A673 (cell line): ENCODE data around the gene MYO1D.

Source experiments
- CTCF ChIP-seq: fragments of 300-800, 200-600 bp; sonication (generic); conservative IDR thresholded peaks from 2 replicates; pipeline ENCODE4 v1.5.1; 2017; ENCODE audit warnings: low read depth, mild to moderate bottlenecking, antibody characterized with exemption, low read length, moderate library complexity, mixed read lengths
- EZH2 ChIP-seq: fragments of 200-600 bp; sonication (generic); IDR thresholded peaks from 2 replicates; pipeline ENCODE4 v1.6.1; 2017; ENCODE audit warnings: borderline replicate concordance, low read depth, mild to moderate bottlenecking, mixed read lengths, antibody characterized with exemption, low read length; ENCODE audit not compliant: poor library complexity, severe bottlenecking

GRCh38 chr17:32852811-32853210 is 24.1 kb downstream of the MYO1D start:
- TF ChIP-seq CTCF (no peak), EZH2 (no peak)
